ENCODE results near the gene ZP1.

Gene ZP1

DNA sequence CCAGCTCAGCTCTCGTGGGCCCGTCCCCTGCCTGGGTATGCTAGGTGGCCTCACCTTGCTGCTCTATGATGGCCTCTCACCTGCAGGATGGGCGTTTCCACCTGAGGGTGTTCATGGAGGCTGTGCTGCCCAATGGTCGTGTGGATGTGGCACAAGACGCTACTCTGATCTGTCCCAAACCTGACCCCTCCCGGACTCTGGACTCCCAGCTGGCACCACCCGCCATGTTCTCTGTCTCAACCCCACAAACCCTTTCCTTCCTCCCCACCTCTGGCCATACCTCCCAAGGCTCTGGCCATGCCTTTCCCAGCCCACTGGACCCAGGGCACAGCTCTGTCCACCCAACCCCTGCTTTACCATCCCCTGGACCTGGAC, 2.1 kb downstream of the ZP1 start:
- Histone ChIP-seq H3K9me3 (no peaks in the 10 kb centered on the region), H3K27ac (no peak overlapping the region), H3K27me3 (no peaks in the 10 kb centered on the region), H3K4me1 (ENCODE audit: control insufficient read depth in 1 of 2, insufficient read depth in 1 of 2, low read depth in 1 of 2, low read length in 1 of 2) (no peaks in the 10 kb centered on the region), H3K4me3 (ENCODE audit: low read depth in 1 of 2, low read length in 1 of 2) (no peak overlapping the region), H3K36me3 (no peaks in the 10 kb centered on the region)
- TF ChIP-seq, protein P1, sequence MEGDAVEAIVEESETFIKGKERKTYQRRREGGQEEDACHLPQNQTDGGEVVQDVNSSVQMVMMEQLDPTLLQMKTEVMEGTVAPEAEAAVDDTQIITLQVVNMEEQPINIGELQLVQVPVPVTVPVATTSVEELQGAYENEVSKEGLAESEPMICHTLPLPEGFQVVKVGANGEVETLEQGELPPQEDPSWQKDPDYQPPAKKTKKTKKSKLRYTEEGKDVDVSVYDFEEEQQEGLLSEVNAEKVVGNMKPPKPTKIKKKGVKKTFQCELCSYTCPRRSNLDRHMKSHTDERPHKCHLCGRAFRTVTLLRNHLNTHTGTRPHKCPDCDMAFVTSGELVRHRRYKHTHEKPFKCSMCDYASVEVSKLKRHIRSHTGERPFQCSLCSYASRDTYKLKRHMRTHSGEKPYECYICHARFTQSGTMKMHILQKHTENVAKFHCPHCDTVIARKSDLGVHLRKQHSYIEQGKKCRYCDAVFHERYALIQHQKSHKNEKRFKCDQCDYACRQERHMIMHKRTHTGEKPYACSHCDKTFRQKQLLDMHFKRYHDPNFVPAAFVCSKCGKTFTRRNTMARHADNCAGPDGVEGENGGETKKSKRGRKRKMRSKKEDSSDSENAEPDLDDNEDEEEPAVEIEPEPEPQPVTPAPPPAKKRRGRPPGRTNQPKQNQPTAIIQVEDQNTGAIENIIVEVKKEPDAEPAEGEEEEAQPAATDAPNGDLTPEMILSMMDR (IDR thresholded peaks at IDR 0.05), result no peak

DNA sequence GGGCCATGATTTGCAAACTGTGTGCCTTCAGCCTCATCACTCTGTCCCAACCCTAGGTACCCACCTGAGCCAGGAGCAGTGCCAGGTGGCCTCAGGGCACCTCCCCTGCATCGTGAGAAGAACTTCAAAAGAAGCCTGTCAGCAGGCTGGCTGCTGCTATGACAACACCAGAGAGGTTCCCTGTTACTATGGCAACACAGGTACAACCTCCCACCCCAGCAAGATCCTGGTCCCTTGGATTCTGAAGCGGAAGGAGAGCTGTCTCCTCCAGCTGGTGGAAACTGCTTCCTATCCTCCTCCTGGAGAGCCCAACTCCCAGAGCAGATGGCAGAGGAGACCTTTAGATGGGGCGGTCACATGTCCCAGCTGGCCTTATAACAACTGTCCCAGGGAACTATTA, 2.9 kb downstream of the ZP1 start:
- Histone ChIP-seq H3K36me3 (no peaks in the 10 kb centered on the region), H3K27ac (no peak overlapping the region), H3K27me3 (no peaks in the 10 kb centered on the region), H3K4me1 (ENCODE audit: control insufficient read depth in 1 of 2, insufficient read depth in 1 of 2, low read depth in 1 of 2, low read length in 1 of 2) (no peaks in the 10 kb centered on the region), H3K9me3 (no peaks in the 10 kb centered on the region), H3K4me3 (ENCODE audit: low read depth in 1 of 2, low read length in 1 of 2) (no peak overlapping the region)
- TF ChIP-seq, protein P1 (IDR thresholded peaks at IDR 0.05), result no peak

DNA sequence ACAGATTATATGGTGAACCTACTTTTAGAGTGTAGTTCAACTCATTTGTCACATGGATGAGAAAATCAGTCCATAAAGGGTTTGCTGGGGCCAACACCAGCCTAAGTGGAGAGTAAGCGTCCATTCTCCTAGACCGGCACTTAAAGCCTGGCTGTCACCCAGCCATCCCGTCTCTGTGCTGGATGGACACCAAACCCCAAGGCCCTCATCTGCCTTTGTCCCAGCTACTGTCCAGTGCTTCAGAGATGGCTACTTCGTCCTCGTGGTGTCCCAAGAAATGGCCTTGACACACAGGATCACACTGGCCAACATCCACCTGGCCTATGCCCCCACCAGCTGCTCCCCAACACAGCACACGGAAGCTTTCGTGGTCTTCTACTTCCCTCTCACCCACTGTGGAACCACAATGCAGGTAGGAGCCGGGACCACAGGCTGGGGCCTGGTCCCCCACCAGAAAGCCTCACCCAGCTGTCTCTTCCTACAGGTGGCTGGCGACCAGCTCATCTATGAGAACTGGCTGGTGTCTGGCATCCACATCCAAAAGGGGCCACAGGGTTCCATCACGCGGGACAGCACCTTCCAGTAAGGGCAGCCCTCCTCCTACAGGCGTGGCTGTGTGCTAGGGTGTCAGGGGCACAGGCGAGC, 3.5 kb downstream of the ZP1 start:
- H3K27ac ChIP-seq, result no peak overlapping the region
- no peaks in the 10 kb centered on the region for H3K27me3 ChIP-seq
- H3K4me3 ChIP-seq (ENCODE audit: low read depth in 1 of 2, low read length in 1 of 2), result no peak overlapping the region
- H3K36me3 ChIP-seq, result no peaks in the 10 kb centered on the region
- H3K4me1 ChIP-seq (ENCODE audit: control insufficient read depth in 1 of 2, insufficient read depth in 1 of 2, low read depth in 1 of 2, low read length in 1 of 2), result no peaks in the 10 kb centered on the region
- no peaks in the 10 kb centered on the region for H3K9me3 ChIP-seq
- TF ChIP-seq, protein P1 (IDR thresholded peaks at IDR 0.05), result no peak

DNA sequence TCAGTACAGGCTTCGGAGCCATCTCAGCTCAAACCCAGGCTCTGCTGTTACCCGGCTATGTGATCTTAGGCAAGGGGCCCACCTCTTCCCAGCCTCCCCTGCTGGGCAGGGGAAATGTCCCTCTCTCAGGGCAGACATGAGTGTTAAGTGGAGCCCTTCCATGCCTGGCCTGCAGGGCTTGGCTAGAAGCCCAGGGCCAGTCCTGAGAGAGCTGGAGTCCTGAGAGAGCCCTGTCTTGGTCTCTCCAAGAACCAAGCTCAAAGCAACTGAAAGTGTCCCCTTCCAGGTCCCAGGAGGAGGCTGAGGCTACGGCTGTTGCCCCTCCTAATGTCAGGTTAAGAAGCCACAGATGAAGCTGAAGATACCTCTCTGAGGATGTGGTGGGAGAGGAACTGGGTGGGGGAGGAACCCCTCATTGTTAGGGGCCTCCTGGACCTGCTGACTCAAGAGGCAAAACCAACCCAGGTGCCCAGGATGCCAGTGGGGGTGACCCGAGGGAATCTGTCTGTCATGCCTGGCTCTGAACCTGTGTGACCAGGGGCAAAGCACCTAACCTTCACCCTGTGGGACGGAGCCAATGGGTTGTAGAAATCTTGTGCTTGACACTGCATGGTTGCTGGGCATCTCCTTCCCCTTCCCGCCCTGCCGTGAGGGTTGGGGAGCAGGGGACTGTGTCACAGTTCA, 4.2 kb downstream of the ZP1 start:
- H3K4me1 ChIP-seq (ENCODE audit: control insufficient read depth in 1 of 2, insufficient read depth in 1 of 2, low read depth in 1 of 2, low read length in 1 of 2), result no peaks in the 10 kb centered on the region
- H3K9me3 ChIP-seq, result no peaks in the 10 kb centered on the region

DNA sequence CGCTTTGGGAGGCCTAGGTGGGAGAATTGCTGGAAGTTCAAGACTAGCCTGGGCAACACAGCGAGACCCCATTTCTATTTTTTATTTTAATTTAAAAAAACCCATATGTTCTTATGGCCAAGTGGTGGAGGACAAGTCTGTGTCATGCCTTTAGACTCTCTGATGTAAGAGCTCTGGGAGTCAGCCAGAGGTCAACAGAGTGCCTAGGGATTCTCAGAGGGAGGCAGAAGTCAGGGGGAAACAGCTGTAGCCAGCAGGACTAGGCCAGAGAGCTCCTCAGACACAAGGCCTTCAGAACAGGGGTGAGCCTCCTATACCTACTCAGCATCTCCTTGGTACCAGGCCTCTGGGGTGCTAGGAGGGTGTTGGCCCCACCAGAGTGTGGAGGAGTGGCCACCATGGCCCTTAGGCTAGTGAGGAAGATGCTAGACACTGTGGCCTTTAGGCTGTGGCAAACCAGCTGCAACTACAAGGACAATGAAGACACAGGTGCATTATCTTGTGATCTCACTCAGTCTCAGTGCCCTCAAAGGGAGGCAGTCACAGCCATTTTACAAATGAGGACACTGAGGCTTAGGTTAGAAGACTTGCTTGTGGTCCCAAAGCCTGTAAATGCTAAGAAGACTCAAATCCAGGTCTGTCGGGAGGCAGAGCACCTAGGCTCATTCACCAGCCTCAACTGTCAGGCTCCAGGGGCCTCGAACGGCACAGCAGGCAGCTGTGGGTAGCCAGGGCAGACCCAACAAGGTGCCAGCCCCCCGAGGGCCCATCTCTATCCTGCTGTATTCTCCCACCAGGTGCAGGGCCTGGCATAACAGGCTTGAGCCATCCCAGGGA, 5.0 kb downstream of the ZP1 start:
- Histone ChIP-seq H3K36me3 (no peaks in the 10 kb centered on the region), H3K4me1 (ENCODE audit: control insufficient read depth in 1 of 2, insufficient read depth in 1 of 2, low read depth in 1 of 2, low read length in 1 of 2) (no peaks in the 10 kb centered on the region), H3K9me3 (no peaks in the 10 kb centered on the region), H3K27ac (no peak overlapping the region), H3K4me3 (ENCODE audit: low read depth in 1 of 2, low read length in 1 of 2) (no peak overlapping the region), H3K27me3 (no peaks in the 10 kb centered on the region)
- TF ChIP-seq, protein P1 (IDR thresholded peaks at IDR 0.05), result no peak

More for the DNA sequence above, 4.2 kb downstream of the ZP1 start:
- Histone ChIP-seq H3K36me3 (no peaks in the 10 kb centered on the region), H3K27ac (no peak overlapping the region), H3K4me3 (ENCODE audit: low read depth in 1 of 2, low read length in 1 of 2) (no peak overlapping the region), H3K27me3 (no peaks in the 10 kb centered on the region)
- TF ChIP-seq, protein P1 (IDR thresholded peaks at IDR 0.05), result no peak

All from neutrophil (primary cell).